ENCODE measurements around the gene SYNPR.

DNA sequence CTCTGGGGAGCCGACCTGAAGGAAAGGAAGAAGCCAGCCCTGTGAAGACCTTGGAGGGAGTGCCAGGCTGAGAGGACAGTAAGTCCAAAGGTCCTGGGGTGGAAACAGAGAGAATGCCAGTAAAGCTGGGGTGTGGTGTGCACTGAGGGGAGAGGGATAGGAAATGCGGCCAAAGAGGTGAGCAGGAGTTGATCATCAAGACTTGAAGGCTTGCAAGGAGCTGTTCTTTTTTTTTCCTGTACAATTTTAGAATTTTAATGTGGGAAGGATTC is 73.8 kb downstream of the SYNPR start:
- TF ChIP-seq, protein P1, sequence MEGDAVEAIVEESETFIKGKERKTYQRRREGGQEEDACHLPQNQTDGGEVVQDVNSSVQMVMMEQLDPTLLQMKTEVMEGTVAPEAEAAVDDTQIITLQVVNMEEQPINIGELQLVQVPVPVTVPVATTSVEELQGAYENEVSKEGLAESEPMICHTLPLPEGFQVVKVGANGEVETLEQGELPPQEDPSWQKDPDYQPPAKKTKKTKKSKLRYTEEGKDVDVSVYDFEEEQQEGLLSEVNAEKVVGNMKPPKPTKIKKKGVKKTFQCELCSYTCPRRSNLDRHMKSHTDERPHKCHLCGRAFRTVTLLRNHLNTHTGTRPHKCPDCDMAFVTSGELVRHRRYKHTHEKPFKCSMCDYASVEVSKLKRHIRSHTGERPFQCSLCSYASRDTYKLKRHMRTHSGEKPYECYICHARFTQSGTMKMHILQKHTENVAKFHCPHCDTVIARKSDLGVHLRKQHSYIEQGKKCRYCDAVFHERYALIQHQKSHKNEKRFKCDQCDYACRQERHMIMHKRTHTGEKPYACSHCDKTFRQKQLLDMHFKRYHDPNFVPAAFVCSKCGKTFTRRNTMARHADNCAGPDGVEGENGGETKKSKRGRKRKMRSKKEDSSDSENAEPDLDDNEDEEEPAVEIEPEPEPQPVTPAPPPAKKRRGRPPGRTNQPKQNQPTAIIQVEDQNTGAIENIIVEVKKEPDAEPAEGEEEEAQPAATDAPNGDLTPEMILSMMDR (IDR thresholded peaks at IDR 0.05; ENCODE audit: insufficient read depth, low read length): no peak
- no peak for TF ChIP-seq POLR2AphosphoS5 (IDR thresholded peaks at IDR 0.05; ENCODE audit: low read depth)

Data from HL-60 (cell line).